HCT116 (cell line): Measurements from ENCODE around the gene NDUFV3.

Experiments used
- CBX3 ChIP-seq: IDR thresholded peaks from 2 replicates; pipeline ENCODE4 v1.6.1; 2012; ENCODE audit warnings: low read depth
- CTCF ChIP-seq, 3 experiments: fragments of 200-600 bp in 1 of 3; sonication (generic) in 1 of 3; IDR thresholded peaks in 2 of 3; conservative IDR thresholded peaks in 1 of 3; 2 replicates each; pipeline ENCODE4 v1.5.1; 2012 to 2017; ENCODE audit warnings: low read depth in 2 of 3, low read length in 2 of 3, antibody characterized with exemption in 1 of 3, borderline replicate concordance in 1 of 3, control low read depth in 1 of 3, mild to moderate bottlenecking in 1 of 3, mixed read lengths in 1 of 3, mixed run types in 1 of 3, moderate library complexity in 1 of 3; ENCODE audit not compliant: insufficient read depth in 1 of 3
- TCF7L2 ChIP-seq: IDR thresholded peaks from 2 replicates; pipeline ENCODE4 v1.7.0; 2011; ENCODE audit warnings: borderline replicate concordance, inconsistent platforms; ENCODE audit not compliant: insufficient read depth, insufficient read length; ENCODE audit errors: extremely low read depth
- YY1 ChIP-seq: IDR thresholded peaks from 2 replicates; pipeline ENCODE4 v1.6.1; 2011; ENCODE audit warnings: low read length, low read depth, moderate library complexity, mild to moderate bottlenecking; ENCODE audit not compliant: insufficient replicate concordance; ENCODE audit errors: extremely low read depth

- TF ChIP-seq CBX3 (no peak), CTCF (IDR thresholded peaks at IDR 0.05 in 2 of 3, conservative IDR thresholded peaks at IDR 0.05 in 1 of 3; ENCODE audit: borderline replicate concordance in 1 of 3, insufficient read depth in 1 of 3, low read depth in 2 of 3, low read length in 2 of 3) (no peak), TCF7L2 (no peak), YY1 (no peak)
Measured at GRCh38 chr21:42857216-42857615, 35.9 kb upstream of the NDUFV3 start.
